Adipocyte (in vitro differentiated cells): Measurements from ENCODE around the gene MTRF1L.

Experiments used
- DNase-seq: peaks from one replicate; pipeline ENCODE4 v3.0.0-alpha.2; 2015; ENCODE audit warnings: low read depth
- H3K27me3 ChIP-seq: replicated peaks from 2 replicates; pipeline ENCODE4 v1.7.0; 2013; ENCODE audit warnings: mild to moderate bottlenecking, low read length, moderate library complexity; ENCODE audit not compliant: control insufficient read depth, insufficient read depth
- H3K36me3 ChIP-seq: 2 replicates; pipeline ENCODE4 v1.7.0; 2013; ENCODE audit warnings: low read length, mild to moderate bottlenecking, moderate library complexity; ENCODE audit not compliant: control insufficient read depth, insufficient read depth, severe bottlenecking
- H3K4me1 ChIP-seq: 2 replicates; pipeline ENCODE4 v1.7.0; 2013; ENCODE audit warnings: mild to moderate bottlenecking, low read length, moderate library complexity; ENCODE audit not compliant: control insufficient read depth, insufficient read depth
- H3K4me3 ChIP-seq: 2 replicates; pipeline ENCODE4 v1.7.0; 2013; ENCODE audit warnings: mild to moderate bottlenecking, low read length, moderate library complexity
- H3K9ac ChIP-seq: 2 replicates; pipeline ENCODE4 v1.7.0; 2013; ENCODE audit warnings: mild to moderate bottlenecking, low read length, moderate library complexity
- H3K9me3 ChIP-seq: 2 replicates; pipeline ENCODE4 v1.7.0; 2013; ENCODE audit warnings: mild to moderate bottlenecking, low read length, moderate library complexity; ENCODE audit not compliant: control insufficient read depth

The MTRF1L gene, protein sequence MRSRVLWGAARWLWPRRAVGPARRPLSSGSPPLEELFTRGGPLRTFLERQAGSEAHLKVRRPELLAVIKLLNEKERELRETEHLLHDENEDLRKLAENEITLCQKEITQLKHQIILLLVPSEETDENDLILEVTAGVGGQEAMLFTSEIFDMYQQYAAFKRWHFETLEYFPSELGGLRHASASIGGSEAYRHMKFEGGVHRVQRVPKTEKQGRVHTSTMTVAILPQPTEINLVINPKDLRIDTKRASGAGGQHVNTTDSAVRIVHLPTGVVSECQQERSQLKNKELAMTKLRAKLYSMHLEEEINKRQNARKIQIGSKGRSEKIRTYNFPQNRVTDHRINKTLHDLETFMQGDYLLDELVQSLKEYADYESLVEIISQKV

DNA sequence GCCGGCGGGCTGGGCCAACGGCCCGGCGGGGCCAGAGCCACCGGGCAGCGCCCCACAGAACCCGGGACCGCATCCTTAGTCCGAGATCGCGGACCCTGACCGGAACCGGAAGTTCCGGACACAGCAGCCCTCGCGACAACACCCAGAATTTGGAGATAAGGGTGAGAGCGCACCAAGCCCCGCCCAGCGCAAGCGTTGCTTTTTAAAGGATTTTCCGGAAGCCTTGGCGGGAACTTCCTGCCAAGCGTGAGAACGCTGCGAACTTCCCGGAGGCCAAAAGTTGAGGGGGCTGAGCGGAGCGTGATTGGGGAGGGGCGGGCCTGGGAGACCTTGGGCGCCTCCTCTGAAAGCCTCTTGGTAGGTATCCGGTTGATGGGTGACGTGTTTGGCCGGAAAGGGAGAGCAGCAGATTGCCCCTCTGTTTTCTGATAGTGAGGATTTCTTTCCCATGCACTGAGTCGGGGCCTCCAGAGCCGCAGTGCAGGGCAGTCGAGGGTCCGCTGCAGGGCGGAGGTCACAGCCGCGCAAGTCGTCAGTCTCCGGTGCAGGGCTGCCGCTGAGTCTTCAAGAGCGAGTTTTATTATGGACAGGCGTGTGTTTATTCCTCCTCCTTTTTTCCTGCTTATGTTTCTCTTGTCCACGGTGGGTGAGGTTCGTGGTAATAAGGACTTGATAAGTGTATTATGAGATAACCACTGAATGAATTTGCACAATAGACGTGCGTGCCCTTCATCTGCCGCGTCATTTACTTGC, at the start of gene MTRF1L:
Gene MTRF1L, minus strand, starts transcription at position 97 of the 753 bp plus-strand sequence. Its CDS starts 24 bp downstream, at position 73.
- Histone ChIP-seq H3K27me3 (no peaks in the 10 kb centered on the region), H3K9me3 (no peaks in the 10 kb centered on the region), H3K36me3 (peaks cover 7% of the 10 kb centered on the region), H3K4me3 (peak within 1 kb of the TSS; percentile 97), H3K9ac (peak within 1 kb of the TSS; percentile 96), H3K4me1 (peaks cover 26% of the 10 kb centered on the region)
- peak; percentile 99 for DNase-seq

DNA sequence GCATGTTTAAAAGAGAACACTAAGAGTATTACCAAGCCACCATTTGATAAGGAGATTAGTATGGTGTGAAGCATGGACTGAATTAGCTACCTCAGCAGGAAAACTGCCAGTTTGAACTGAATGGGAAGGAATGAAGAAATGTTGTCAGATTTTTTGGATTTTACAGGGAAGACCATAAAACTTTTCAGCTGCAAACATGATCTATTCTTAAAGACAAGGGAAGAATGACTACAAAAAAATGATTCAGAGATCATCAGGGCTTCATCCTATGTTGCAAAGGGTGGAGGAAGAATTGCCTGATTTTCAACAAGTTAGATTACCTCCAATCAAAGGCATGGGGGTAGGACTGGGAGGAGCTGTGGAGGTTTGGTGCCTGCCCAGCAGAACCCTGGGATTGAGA, 49.3 kb upstream of the MTRF1L start:
- no peak overlapping the region for H3K9ac ChIP-seq
- no peak overlapping the region for H3K4me3 ChIP-seq
- DNase-seq: no peak
- H3K4me1 ChIP-seq: no peaks in the 10 kb centered on the region
- no peaks in the 10 kb centered on the region for H3K36me3 ChIP-seq
- no peaks in the 10 kb centered on the region for H3K27me3 ChIP-seq
- no peaks in the 10 kb centered on the region for H3K9me3 ChIP-seq

DNA sequence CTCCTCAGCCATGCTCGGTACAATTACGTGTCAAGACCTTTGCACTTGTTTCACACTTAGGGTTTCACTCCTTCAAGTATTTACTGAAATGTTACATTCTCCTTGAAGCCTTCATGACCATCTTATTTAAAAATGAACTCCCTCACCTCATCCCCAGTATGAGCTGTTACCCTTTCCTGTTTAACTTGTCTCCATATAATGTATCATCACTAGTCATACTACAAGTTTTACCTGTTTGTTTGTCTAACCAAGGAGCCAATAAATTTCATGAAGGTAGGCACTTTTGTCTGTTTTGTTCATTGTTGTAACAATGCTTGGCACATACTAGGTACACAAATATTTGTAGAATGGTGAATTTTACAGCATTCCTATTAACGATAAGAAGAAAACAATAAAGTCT, 46.1 kb upstream of the MTRF1L start:
- Histone ChIP-seq H3K27me3 (no peaks in the 10 kb centered on the region), H3K9ac (no peak overlapping the region), H3K36me3 (no peaks in the 10 kb centered on the region), H3K4me3 (no peak overlapping the region), H3K9me3 (no peaks in the 10 kb centered on the region), H3K4me1 (no peaks in the 10 kb centered on the region)
- DNase-seq: no peak

DNA sequence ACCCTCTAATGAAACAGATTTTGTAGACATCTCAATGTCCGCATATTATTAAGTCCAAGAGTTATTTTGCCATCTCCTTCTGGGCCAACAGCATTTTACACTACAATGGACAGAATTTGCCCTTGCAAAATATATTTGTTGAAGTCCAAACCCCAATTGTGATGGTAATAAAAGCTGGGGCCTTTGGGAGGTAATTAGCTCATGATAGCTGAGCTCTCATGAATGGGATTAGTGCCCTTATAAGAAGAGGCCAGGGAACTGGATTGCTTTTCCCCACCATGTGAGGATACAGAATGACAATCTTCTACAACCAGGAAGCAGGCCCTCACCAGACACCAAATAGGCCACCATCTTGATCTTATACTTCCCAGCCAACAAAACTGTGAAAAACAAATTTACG, 44.9 kb upstream of the MTRF1L start:
- Histone ChIP-seq H3K36me3 (no peaks in the 10 kb centered on the region), H3K4me1 (no peaks in the 10 kb centered on the region)

DNA sequence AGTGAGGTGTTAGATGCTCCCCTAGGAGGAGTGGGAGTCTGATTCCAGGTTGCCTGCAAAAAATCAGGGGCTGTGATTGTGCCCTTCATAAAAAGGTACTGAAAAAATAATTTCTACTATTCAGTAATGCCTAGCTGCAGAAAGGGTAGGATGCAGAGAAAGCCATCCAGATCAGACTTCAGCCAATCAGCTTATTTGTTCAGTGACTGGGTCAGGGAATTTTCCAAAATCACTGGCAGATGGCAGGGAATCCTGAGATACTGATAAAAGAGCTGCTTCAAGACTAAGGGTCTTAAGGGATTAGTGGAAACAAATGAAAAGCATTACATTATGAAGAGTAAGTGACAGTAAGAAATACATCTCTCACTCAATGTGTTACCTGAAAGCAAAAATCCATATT, 42.8 kb upstream of the MTRF1L start:
- no peak for DNase-seq
- Histone ChIP-seq H3K9me3 (no peaks in the 10 kb centered on the region), H3K27me3 (no peaks in the 10 kb centered on the region), H3K9ac (no peak overlapping the region), H3K4me3 (no peak overlapping the region), H3K36me3 (no peaks in the 10 kb centered on the region), H3K4me1 (no peaks in the 10 kb centered on the region)

More for the DNA sequence above, 44.9 kb upstream of the MTRF1L start:
- Histone ChIP-seq H3K4me3 (no peak overlapping the region), H3K27me3 (no peaks in the 10 kb centered on the region), H3K9me3 (no peaks in the 10 kb centered on the region), H3K9ac (no peak overlapping the region)
- no peak for DNase-seq

DNA sequence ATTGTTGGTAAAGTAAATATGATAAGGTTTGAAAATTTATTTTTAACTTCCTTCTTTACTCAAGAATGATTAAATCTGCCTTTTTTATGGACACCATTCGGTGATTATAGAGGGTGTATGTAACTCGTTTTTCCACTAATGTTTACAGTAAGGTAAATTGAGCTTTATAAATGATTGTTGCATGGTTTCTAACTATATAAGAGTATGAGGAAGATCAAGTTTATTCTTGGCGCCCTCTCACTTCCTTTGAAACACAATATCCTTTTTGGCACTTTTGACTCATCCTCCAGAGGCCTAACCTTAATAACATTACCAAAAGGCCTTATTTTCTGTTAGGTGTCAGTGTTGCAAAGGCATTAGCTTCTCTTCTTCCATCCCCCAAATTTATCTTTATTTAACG, 41.8 kb upstream of the MTRF1L start:
- no peaks in the 10 kb centered on the region for H3K27me3 ChIP-seq
- no peaks in the 10 kb centered on the region for H3K36me3 ChIP-seq
- no peak overlapping the region for H3K4me3 ChIP-seq
- no peaks in the 10 kb centered on the region for H3K9me3 ChIP-seq
- DNase-seq: no peak
- no peak overlapping the region for H3K9ac ChIP-seq
- H3K4me1 ChIP-seq: no peaks in the 10 kb centered on the region

DNA sequence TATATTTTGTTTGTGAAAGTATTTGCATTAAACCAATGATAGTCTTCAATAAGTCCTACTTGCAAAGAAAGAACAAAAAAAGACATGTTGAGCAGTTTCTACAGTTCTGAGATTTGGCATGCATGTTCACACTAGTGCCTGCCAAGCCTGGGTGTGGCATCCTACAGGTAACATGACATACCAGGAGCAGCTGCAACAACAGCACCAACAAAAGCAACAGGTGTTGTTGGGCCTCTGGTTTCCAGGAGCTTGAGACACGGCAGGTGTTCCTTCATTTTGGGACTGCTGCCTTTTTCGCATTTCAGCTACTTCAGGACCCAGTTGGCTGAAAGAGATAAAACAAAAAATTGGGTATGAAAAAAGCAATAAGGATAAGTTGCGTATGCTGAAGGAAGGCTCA, 41.2 kb upstream of the MTRF1L start:
- Histone ChIP-seq H3K36me3 (no peaks in the 10 kb centered on the region), H3K27me3 (no peaks in the 10 kb centered on the region), H3K9me3 (no peaks in the 10 kb centered on the region), H3K4me3 (no peak overlapping the region), H3K4me1 (no peaks in the 10 kb centered on the region), H3K9ac (no peak overlapping the region)
- no peak for DNase-seq

DNA sequence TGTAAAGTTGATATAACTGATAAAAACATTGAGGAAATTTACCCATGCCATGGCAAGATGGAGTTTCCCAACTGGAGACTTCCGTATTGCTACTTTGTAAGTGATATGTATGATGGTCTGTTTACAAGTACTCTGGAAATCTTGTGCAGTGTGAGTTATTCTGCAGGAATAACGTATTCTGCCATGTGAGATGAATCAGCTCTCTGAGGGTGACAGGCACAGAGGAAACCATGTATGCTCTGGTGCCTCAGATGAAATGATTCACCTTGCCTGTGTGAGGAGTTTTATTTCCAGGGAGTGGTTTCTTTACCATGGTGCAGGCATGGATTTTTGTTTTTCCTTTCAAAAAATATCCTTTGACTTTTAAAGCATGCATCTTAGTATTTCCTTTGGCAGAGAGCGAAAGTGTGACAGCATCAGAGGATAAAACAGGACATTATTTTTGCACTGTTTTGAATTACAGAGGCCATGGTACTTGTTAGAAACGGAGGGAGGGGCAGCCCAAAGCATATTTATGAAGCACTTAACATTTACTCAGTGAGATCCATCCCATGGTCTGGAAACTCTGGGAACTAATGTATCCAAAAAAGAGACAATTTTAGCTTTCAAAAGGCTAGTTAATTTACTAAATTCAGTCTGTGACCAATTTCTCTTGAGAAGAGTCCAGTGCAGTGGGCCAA, 36.0 kb upstream of the MTRF1L start:
- H3K4me3 ChIP-seq: no peak overlapping the region
- no peaks in the 10 kb centered on the region for H3K36me3 ChIP-seq
- no peak overlapping the region for H3K9ac ChIP-seq
- H3K9me3 ChIP-seq: no peaks in the 10 kb centered on the region
- no peaks in the 10 kb centered on the region for H3K4me1 ChIP-seq
- no peaks in the 10 kb centered on the region for H3K27me3 ChIP-seq
- DNase-seq: peak; percentile 18

DNA sequence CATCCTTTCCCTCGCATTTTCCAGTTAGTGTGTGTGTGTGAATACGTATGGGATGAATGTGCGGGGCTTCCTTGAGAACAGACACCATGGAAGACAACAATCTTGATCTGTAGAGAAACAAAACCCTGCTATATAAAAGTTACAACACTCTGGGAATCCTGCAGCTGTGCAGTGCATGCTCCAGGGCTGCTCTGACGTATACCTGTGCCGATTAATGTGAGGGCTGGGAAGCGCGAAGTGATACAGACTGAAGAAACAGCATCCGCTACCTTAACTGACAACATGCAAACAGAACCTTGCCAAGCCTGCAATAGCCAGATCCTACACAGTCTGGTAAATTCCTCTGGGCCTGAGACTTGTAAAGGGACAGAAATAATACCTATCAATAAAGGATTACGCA, 31.6 kb upstream of the MTRF1L start:
- Histone ChIP-seq H3K4me3 (no peak overlapping the region), H3K27me3 (no peaks in the 10 kb centered on the region), H3K9me3 (no peaks in the 10 kb centered on the region), H3K4me1 (peaks cover 8% of the 10 kb centered on the region), H3K9ac (no peak overlapping the region), H3K36me3 (no peaks in the 10 kb centered on the region)
- no peak for DNase-seq

DNA sequence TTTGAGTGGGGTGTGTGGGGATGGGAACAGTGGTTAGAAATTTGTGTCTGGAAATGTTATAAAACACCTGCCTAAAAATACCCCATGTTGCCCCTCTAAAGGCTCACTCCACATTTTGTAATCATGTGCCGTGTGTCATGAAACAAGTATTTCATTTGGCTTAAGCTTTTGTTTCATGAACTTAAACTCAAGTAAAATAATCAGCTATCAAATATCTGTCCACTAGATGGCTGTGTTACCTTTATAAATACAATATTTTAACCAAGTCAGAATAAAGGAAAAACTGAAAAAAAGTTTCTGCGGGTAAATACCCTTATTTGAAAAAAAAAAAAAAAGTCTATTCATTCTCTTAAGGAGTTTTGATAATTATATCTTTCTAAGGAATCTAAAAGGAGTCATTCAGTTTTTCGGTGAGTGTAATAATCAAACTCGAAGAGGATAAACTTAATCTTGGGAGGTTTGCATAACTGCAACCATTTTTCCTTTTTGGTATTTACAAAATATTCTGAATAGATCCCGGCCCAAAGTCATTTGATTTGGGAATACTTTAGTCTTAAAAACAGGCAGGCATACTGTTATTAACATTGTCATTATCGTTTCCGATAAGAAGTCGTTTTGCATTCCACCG, 29.9 kb upstream of the MTRF1L start:
- DNase-seq: peak; percentile 90
- Histone ChIP-seq H3K36me3 (no peaks in the 10 kb centered on the region), H3K4me3 (no peak overlapping the region), H3K9me3 (no peaks in the 10 kb centered on the region), H3K4me1 (peaks cover 8% of the 10 kb centered on the region), H3K27me3 (no peaks in the 10 kb centered on the region), H3K9ac (no peak overlapping the region)
